DOHH2 (cell line): ENCODE results near the gene FBN2.

Source experiments
- H3F3A ChIP-seq: fragments of 200-600 bp; sonication (generic), shearing (Covaris generic); 2 replicates; pipeline ENCODE4 v1.6.0; 2016; ENCODE audit warnings: antibody characterized with exemption, mild to moderate bottlenecking; ENCODE audit not compliant: control insufficient read depth, insufficient read depth
- H3K27ac ChIP-seq: fragments of 200-600 bp; sonication (generic); 2 replicates; pipeline ENCODE4 v1.5.1; 2014; ENCODE audit warnings: low read depth, mild to moderate bottlenecking, low read length, moderate library complexity
- H3K27me3 ChIP-seq: fragments of 200-600 bp; sonication (generic); 2 replicates; pipeline ENCODE4 v1.6.1; 2014; ENCODE audit warnings: mild to moderate bottlenecking, low read length, mixed read lengths; ENCODE audit not compliant: control insufficient read depth
- H3K36me3 ChIP-seq: fragments of 200-600 bp; sonication (generic); 2 replicates; pipeline ENCODE4 v1.6.1; 2014; ENCODE audit warnings: mild to moderate bottlenecking, low read length, moderate library complexity, mixed read lengths; ENCODE audit not compliant: control insufficient read depth
- H3K4me1 ChIP-seq: fragments of 200-600 bp; sonication (generic); 2 replicates; pipeline ENCODE4 v1.6.1; 2014; ENCODE audit warnings: mild to moderate bottlenecking, low read length, mixed read lengths; ENCODE audit not compliant: control insufficient read depth
- H3K4me2 ChIP-seq: fragments of 200-600 bp; sonication (generic); 2 replicates; pipeline ENCODE4 v1.6.0; 2014; ENCODE audit warnings: mild to moderate bottlenecking, low read length, moderate library complexity
- H3K4me3 ChIP-seq: fragments of 200-600 bp; sonication (generic); 2 replicates; pipeline ENCODE4 v1.5.1; 2014; ENCODE audit warnings: mild to moderate bottlenecking, low read length, mixed read lengths
- H3K79me2 ChIP-seq: fragments of 200-600 bp; sonication (generic); 2 replicates; pipeline ENCODE4 v1.6.1; 2014; ENCODE audit warnings: mild to moderate bottlenecking, low read length, mixed read lengths; ENCODE audit not compliant: control insufficient read depth
- H3K9me2 ChIP-seq: fragments of 200-600 bp; sonication (generic); replicated peaks from 2 replicates; pipeline ENCODE4 v1.6.1; 2014; ENCODE audit warnings: mild to moderate bottlenecking, low read length, mixed read lengths; ENCODE audit not compliant: control insufficient read depth
- H3K9me3 ChIP-seq: fragments of 200-600 bp; sonication (generic); 2 replicates; pipeline ENCODE4 v1.6.1; 2014; ENCODE audit warnings: antibody characterized with exemption, low read length, mixed read lengths; ENCODE audit not compliant: control insufficient read depth, insufficient read depth
- H4K20me1 ChIP-seq: fragments of 200-600 bp; sonication (generic); 2 replicates; pipeline ENCODE4 v1.6.0; 2014; ENCODE audit warnings: low read depth, mild to moderate bottlenecking, antibody characterized with exemption, low read length, moderate library complexity; ENCODE audit not compliant: control insufficient read depth, insufficient read depth
- EZH2phosphoT487 ChIP-seq: fragments of 200-600 bp; sonication (generic); IDR thresholded peaks from 2 replicates; pipeline ENCODE4 v1.6.1; 2017; ENCODE audit warnings: borderline replicate concordance, mild to moderate bottlenecking, antibody characterized with exemption, low read length, moderate library complexity, mixed read lengths
- TF ChIP-seq, protein P1 (sequence below): fragments of 200-600 bp; sonication (generic); IDR thresholded peaks from one replicate; pipeline ENCODE4 v1.5.1; 2014; ENCODE audit warnings: antibody characterized with exemption, mild to moderate bottlenecking, low read depth, low read length; ENCODE audit not compliant: poor library complexity, severe bottlenecking

The FBN2 gene

GRCh38 chr5:128258372-128258771 lies 279.7 kb downstream of the FBN2 start:
- Histone ChIP-seq H4K20me1 (no peaks in the 10 kb centered on the region), H3K4me3 (no peak overlapping the region), H3F3A (no peaks in the 10 kb centered on the region), H3K9me2 (no peaks in the 10 kb centered on the region), H3K27ac (no peak overlapping the region), H3K4me1 (no peaks in the 10 kb centered on the region), H3K36me3 (no peaks in the 10 kb centered on the region), H3K27me3 (no peaks in the 10 kb centered on the region), H3K9me3 (peaks cover 4% of the 10 kb centered on the region; the same call in 1 of the 2 replicates), H3K79me2 (no peaks in the 10 kb centered on the region), H3K4me2 (no peak overlapping the region)
- TF ChIP-seq, protein P1, sequence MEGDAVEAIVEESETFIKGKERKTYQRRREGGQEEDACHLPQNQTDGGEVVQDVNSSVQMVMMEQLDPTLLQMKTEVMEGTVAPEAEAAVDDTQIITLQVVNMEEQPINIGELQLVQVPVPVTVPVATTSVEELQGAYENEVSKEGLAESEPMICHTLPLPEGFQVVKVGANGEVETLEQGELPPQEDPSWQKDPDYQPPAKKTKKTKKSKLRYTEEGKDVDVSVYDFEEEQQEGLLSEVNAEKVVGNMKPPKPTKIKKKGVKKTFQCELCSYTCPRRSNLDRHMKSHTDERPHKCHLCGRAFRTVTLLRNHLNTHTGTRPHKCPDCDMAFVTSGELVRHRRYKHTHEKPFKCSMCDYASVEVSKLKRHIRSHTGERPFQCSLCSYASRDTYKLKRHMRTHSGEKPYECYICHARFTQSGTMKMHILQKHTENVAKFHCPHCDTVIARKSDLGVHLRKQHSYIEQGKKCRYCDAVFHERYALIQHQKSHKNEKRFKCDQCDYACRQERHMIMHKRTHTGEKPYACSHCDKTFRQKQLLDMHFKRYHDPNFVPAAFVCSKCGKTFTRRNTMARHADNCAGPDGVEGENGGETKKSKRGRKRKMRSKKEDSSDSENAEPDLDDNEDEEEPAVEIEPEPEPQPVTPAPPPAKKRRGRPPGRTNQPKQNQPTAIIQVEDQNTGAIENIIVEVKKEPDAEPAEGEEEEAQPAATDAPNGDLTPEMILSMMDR, result no peak
- TF ChIP-seq EZH2phosphoT487, result no peak

DNA sequence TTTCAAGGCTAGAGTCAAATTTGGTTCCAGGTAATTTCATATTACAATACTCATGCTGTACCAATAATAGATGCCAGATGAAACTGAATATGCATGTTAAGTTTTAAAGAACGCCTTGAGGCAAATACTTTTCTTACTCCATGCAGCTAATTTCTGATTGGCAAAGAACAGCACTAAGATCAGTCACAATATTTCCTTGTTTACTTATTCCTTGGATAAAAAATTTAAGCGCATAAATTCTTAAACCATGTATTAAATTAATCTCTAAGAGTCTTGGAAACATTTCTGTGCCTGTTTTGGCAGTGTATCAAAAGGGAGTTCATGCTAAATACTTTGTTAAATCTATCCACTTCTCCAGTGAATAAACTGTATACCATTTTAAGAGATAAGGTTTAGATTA lies 281.0 kb downstream of the FBN2 start:
- Histone ChIP-seq H3K4me1 (no peaks in the 10 kb centered on the region), H3K9me3 (peaks cover 4% of the 10 kb centered on the region; the same call in 1 of the 2 replicates), H3K4me2 (no peak overlapping the region), H4K20me1 (no peaks in the 10 kb centered on the region), H3F3A (no peaks in the 10 kb centered on the region), H3K4me3 (no peak overlapping the region), H3K9me2 (no peaks in the 10 kb centered on the region), H3K79me2 (no peaks in the 10 kb centered on the region), H3K27ac (no peak overlapping the region), H3K27me3 (no peaks in the 10 kb centered on the region), H3K36me3 (no peaks in the 10 kb centered on the region)
- no peak for TF ChIP-seq EZH2phosphoT487
- TF ChIP-seq, protein P1, result no peak

GRCh38 chr5:128254789-128255188 lies 283.3 kb downstream of the FBN2 start:
- no peak overlapping the region for H3K27ac ChIP-seq
- no peaks in the 10 kb centered on the region for H3F3A ChIP-seq
- H3K27me3 ChIP-seq, result no peaks in the 10 kb centered on the region
- peaks cover 4% of the 10 kb centered on the region; the same call in 1 of the 2 replicates for H3K9me3 ChIP-seq
- no peak overlapping the region for H3K4me3 ChIP-seq
- H3K4me1 ChIP-seq, result no peaks in the 10 kb centered on the region
- H3K9me2 ChIP-seq, result no peaks in the 10 kb centered on the region
- H3K79me2 ChIP-seq, result no peaks in the 10 kb centered on the region
- H3K36me3 ChIP-seq, result no peaks in the 10 kb centered on the region
- no peak overlapping the region for H3K4me2 ChIP-seq
- no peaks in the 10 kb centered on the region for H4K20me1 ChIP-seq
- TF ChIP-seq, protein P1, result no peak
- no peak for TF ChIP-seq EZH2phosphoT487
